ENCODE data around the gene NELL2. TPM values are rescaled to one million over a fixed set of nuclear protein-coding genes. Genes with fewer than 3 reads are reported as not detected.

Gene NELL2
- total and polyA plus RNA-seq, 2 experiments from 2014 or later, result not detected

DNA sequence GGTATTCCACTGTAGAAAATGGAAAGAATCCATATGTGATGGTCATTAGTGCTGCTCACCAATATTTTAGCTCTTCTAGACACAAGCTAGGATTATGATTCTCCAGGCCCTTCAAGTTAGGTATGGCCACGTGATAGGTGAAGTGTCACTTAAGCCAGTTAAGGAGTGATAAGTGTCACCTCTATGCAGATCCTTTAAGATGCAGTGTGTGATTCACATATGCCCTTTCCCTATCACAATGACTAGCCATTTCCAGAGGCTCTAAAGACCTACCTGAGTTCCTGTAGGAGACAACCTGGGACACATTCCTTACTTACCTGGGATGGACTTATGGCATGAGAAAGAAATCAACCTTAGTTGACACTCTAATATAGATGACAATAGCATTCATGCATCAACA, 343.2 kb downstream of the NELL2 start:
- Histone ChIP-seq H3K36me3 (ENCODE audit: low read depth) (no peaks in the 10 kb centered on the region), H3K4me1 (ENCODE audit: insufficient read depth) (no peaks in the 10 kb centered on the region), H3K9me2 (ENCODE audit: insufficient read depth) (no peaks in the 10 kb centered on the region), H3K27ac (no peak overlapping the region), H3F3A (ENCODE audit: insufficient read depth) (no peaks in the 10 kb centered on the region), H3K27me3 (replicated peaks; ENCODE audit: insufficient read depth) (no peaks in the 10 kb centered on the region), H2AFZ (no peak overlapping the region), H3K4me3 (no peak overlapping the region), H3K79me2 (ENCODE audit: insufficient read depth) (no peaks in the 10 kb centered on the region), H3K9me3 (ENCODE audit: low read depth) (no peaks in the 10 kb centered on the region), H3K4me2 (ENCODE audit: unreplicated experiment) (no peak overlapping the region), H4K20me1 (ENCODE audit: insufficient read depth) (no peaks in the 10 kb centered on the region), H3K9ac (no peak overlapping the region)
- in situ Hi-C loops (cut with MboI), result no loop called here
- TF ChIP-seq EZH2phosphoT487 (IDR thresholded peaks at IDR 0.05; ENCODE audit: insufficient read depth, low read depth) (no peak), EZH2 (IDR thresholded peaks at IDR 0.05; ENCODE audit: insufficient read depth, poor library complexity, severe bottlenecking) (no peak)
- DNase-seq, result no peak
- 0 to 18% methylated on average over 1 of the region's 1 CpG for WGBS, 2 experiments (ENCODE audit: low coverage in 1 of 2, low lambda C conversion rate in 2 of 2, missing lambda C conversion rate in 2 of 2)

DNA sequence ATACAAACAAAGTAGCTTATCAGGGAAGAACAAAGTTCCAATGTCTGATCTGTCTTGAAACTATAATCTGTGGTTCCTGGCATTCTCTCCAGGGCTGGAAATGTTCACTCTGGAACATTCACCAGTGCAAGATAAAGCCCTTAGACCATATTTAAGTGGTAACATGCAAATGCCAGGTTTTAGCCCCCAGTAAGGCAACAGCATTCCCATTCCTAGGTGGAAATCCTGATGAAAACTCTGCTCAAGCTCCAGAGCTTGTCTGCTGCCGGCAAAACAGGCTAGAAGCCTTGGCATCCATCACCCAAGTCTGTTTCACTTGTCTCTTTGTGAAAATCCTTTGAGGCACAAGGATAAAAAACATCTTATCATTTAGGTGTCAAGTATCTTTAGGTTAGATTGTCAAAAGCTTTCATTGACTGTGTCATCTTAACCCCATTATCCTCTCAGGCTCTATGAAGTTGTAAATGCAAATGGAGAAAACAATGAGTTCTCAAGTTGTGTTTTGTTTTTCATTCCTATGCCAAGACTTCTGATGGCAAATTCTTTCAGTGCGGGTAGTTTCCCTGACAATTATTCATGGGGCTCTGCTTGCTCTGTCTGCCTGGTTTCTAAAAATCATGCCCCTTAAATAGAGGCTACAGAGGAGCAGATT, 344.7 kb downstream of the NELL2 start:
- no peaks in the 10 kb centered on the region for H3K79me2 ChIP-seq (ENCODE audit: insufficient read depth)
- no peak overlapping the region for H3K9ac ChIP-seq
- no peaks in the 10 kb centered on the region for H3K4me1 ChIP-seq (ENCODE audit: insufficient read depth)
- H4K20me1 ChIP-seq (ENCODE audit: insufficient read depth), result no peaks in the 10 kb centered on the region
- no peaks in the 10 kb centered on the region for H3K9me3 ChIP-seq (ENCODE audit: low read depth)
- no peaks in the 10 kb centered on the region for H3K36me3 ChIP-seq (ENCODE audit: low read depth)
- DNase-seq, result no peak
- no peak overlapping the region for H3K27ac ChIP-seq
- no peak for TF ChIP-seq EZH2 (IDR thresholded peaks at IDR 0.05; ENCODE audit: insufficient read depth, poor library complexity, severe bottlenecking)
- TF ChIP-seq EZH2phosphoT487 (IDR thresholded peaks at IDR 0.05; ENCODE audit: insufficient read depth, low read depth), result no peak
- no peaks in the 10 kb centered on the region for H3K9me2 ChIP-seq (ENCODE audit: insufficient read depth)
- H3K4me3 ChIP-seq, result no peak overlapping the region
- in situ Hi-C loops (cut with MboI), result no loop called here
- 4 to 5% methylated on average over 2 of the region's 2 CpGs for WGBS, 2 experiments (ENCODE audit: low coverage in 1 of 2, low lambda C conversion rate in 2 of 2, missing lambda C conversion rate in 2 of 2)
- H3K4me2 ChIP-seq (ENCODE audit: unreplicated experiment), result no peak overlapping the region
- H2AFZ ChIP-seq, result no peak overlapping the region
- H3F3A ChIP-seq (ENCODE audit: insufficient read depth), result no peaks in the 10 kb centered on the region
- no peaks in the 10 kb centered on the region for H3K27me3 ChIP-seq (replicated peaks; ENCODE audit: insufficient read depth)

DNA sequence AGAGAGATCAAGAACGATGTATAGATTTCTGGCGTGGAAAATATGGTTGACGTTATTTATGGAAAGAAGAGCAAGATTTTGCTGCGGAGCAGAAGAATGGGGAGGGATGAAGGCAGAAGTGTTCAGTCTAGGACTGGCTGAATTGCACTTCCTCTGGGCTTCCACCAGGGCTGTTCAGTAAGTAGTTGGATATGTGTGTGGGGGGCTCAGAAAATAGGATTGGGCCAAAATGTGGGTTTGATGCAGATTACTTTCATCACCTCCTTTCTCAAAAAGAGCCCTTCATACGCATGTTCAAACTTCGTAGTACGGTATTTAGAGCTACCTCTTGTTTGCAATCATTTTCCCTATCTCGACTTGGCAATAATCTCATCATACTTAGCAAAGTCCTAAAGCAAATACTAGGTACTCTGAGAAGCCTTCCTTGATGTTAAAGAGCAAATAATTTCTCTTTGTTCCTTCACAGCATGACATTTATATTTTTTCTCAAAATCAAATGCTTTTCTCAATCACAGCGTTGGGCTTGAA, 349.4 kb downstream of the NELL2 start:
- Histone ChIP-seq H2AFZ (no peak overlapping the region), H3K4me1 (ENCODE audit: insufficient read depth) (no peaks in the 10 kb centered on the region), H4K20me1 (ENCODE audit: insufficient read depth) (no peaks in the 10 kb centered on the region), H3K4me2 (ENCODE audit: unreplicated experiment) (no peak overlapping the region), H3K36me3 (ENCODE audit: low read depth) (no peaks in the 10 kb centered on the region), H3K9me3 (ENCODE audit: low read depth) (no peaks in the 10 kb centered on the region), H3K9ac (no peak overlapping the region), H3K27ac (no peak overlapping the region), H3F3A (ENCODE audit: insufficient read depth) (no peaks in the 10 kb centered on the region), H3K79me2 (ENCODE audit: insufficient read depth) (no peaks in the 10 kb centered on the region), H3K27me3 (replicated peaks; ENCODE audit: insufficient read depth) (no peaks in the 10 kb centered on the region), H3K4me3 (no peak overlapping the region), H3K9me2 (ENCODE audit: insufficient read depth) (no peaks in the 10 kb centered on the region)
- no peak for TF ChIP-seq EZH2 (IDR thresholded peaks at IDR 0.05; ENCODE audit: insufficient read depth, poor library complexity, severe bottlenecking)
- TF ChIP-seq EZH2phosphoT487 (IDR thresholded peaks at IDR 0.05; ENCODE audit: insufficient read depth, low read depth), result no peak
- WGBS, 2 experiments (ENCODE audit: low coverage in 1 of 2, low lambda C conversion rate in 2 of 2, missing lambda C conversion rate in 2 of 2), result 41 to 47% methylated on average over 9 of the region's 9 CpGs
- in situ Hi-C loops (cut with MboI), result no loop called here
- DNase-seq, result no peak

DNA sequence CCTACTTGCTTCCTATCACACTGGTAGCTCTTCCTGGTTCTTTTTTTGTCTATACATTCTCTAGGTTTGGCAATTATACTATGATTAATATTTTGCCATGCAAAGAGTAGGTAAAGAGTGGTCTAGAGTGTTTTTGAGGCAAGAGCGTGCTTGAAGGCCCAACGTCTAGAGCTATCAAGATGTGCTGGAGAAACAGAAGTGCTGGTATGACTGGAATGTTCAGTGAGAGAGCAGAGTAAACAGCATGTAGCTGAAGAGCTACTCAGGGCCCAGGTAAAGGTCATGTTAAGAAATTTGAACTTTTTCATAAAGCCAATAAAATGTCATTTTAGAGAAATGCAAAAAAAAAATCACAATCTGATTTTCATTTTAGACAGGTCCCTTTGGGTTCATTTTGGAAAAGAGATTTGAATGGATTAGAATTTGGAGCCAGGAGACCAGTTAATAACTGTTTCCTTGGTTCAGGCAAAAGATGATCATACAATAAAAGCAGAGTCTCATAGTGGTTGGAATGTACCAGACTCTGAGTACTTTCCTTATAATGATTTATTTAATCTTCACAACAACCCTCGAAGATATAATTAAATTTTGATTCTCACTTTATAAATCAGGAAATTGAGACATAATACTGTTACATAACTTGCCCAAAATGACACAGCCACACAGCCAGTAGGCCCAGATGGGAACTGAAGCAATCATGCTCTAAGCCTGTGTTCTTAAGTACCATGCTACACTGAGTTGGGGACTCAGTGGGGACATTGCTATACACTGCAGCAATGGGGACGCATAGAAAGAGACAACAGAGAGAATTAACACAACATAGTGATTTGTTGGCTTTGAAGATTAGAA, 350.1 kb downstream of the NELL2 start:
- no peak overlapping the region for H3K4me3 ChIP-seq
- H3K4me2 ChIP-seq (ENCODE audit: unreplicated experiment), result no peak overlapping the region
- DNase-seq, result no peak
- H2AFZ ChIP-seq, result no peak overlapping the region
- H3K9ac ChIP-seq, result no peak overlapping the region
- no peaks in the 10 kb centered on the region for H3K36me3 ChIP-seq (ENCODE audit: low read depth)
- H3K79me2 ChIP-seq (ENCODE audit: insufficient read depth), result no peaks in the 10 kb centered on the region
- H3K27me3 ChIP-seq (replicated peaks; ENCODE audit: insufficient read depth), result no peaks in the 10 kb centered on the region
- H3K9me3 ChIP-seq (ENCODE audit: low read depth), result no peaks in the 10 kb centered on the region
- in situ Hi-C loops (cut with MboI), result no loop called here
- no peaks in the 10 kb centered on the region for H3K9me2 ChIP-seq (ENCODE audit: insufficient read depth)
- TF ChIP-seq EZH2phosphoT487 (IDR thresholded peaks at IDR 0.05; ENCODE audit: insufficient read depth, low read depth) (no peak), EZH2 (IDR thresholded peaks at IDR 0.05; ENCODE audit: insufficient read depth, poor library complexity, severe bottlenecking) (no peak)
- WGBS, 2 experiments (ENCODE audit: low coverage in 1 of 2, low lambda C conversion rate in 2 of 2, missing lambda C conversion rate in 2 of 2), result 17 to 19% methylated on average over 4 of the region's 4 CpGs
- no peaks in the 10 kb centered on the region for H3F3A ChIP-seq (ENCODE audit: insufficient read depth)
- H3K4me1 ChIP-seq (ENCODE audit: insufficient read depth), result no peaks in the 10 kb centered on the region
- H4K20me1 ChIP-seq (ENCODE audit: insufficient read depth), result no peaks in the 10 kb centered on the region
- no peak overlapping the region for H3K27ac ChIP-seq
